Gastrocnemius medialis (tissue), 4 donors: ENCODE data around the gene PLA2G2D. TPM values are rescaled to one million over a fixed set of nuclear protein-coding genes. Genes with fewer than 3 reads are reported as not detected.

Experiments used
- ATAC-seq, 2 donors: fragments of 150-250 bp; one replicate each; pipeline ENCODE4 v1.9.1; 2016
- DNase-seq, 2 donors: peaks; one replicate each; pipeline ENCODE4 v3.0.0-alpha.2; 2019
- H3K27ac ChIP-seq, 4 donors: fragments of 200-600 bp; sonication (generic); 1 replicate in 1 of 4; 2 replicates in 3 of 4; pipeline ENCODE4 v1.5.1; 2016 to 2018; ENCODE audit warnings: mild to moderate bottlenecking in 2 of 4, moderate library complexity in 1 of 4
- H3K27me3 ChIP-seq, 3 donors: fragments of 200-600 bp; sonication (generic) in 2 of 3; 1 replicate in 1 of 3; 2 replicates in 2 of 3; pipeline versions ENCODE4 v1.5.1 to v1.6.0; 2016 to 2019; ENCODE audit warnings: mild to moderate bottlenecking in 1 of 3, moderate library complexity in 1 of 3
- H3K36me3 ChIP-seq, 2 donors: fragments of 200-600 bp; sonication (generic) in 1 of 2; one replicate each; pipeline ENCODE4 v1.5.1; 2017 to 2018
- H3K4me1 ChIP-seq, 2 donors: fragments of 200-600 bp; sonication (generic) in 1 of 2; one replicate each; pipeline ENCODE4 v1.5.1; 2016 to 2017; ENCODE audit warnings: mild to moderate bottlenecking in 2 of 2
- H3K4me3 ChIP-seq, 4 donors: fragments of 200-600 bp; sonication (generic) in 3 of 4; 1 replicate in 1 of 4; 2 replicates in 3 of 4; pipeline ENCODE4 v1.5.1; 2016 to 2019; ENCODE audit warnings: mild to moderate bottlenecking in 2 of 4
- H3K9me3 ChIP-seq, 3 donors: fragments of 200-600 bp; sonication (generic) in 2 of 3; 1 replicate in 1 of 3; 2 replicates in 2 of 3; pipeline ENCODE4 v1.5.1; 2016 to 2019
- POLR2A ChIP-seq, 2 donors: fragments of 450-650 bp; IDR thresholded peaks; one replicate each; pipeline ENCODE4 v1.6.1; 2017; ENCODE audit warnings: antibody characterized with exemption in 2 of 2, mild to moderate bottlenecking in 2 of 2, moderate library complexity in 2 of 2
- in situ Hi-C, 4 donors: fragments of 200-750 bp; cut with MboI; loops; one replicate each; pipeline versions ENCODE4 v1.15.0 to v1.8.0; 2017; ENCODE audit warnings: low sequenced_read_pairs in 4 of 4
- intact Hi-C: fragments of 100-400 bp; cut with DNase I; formaldehyde crosslinking; loops from one replicate; pipeline ENCODE4 v1.15.1; 2023; ENCODE audit warnings: low total_unique reads
- total RNA-seq, 4 donors: library from RNA; depleted of rRNA; stranded (reverse); fragments of >200 nt; gene quantifications; one replicate each; pipeline versions ENCODE4 v1.1.0 to v1.2.3, GENCODE V29; 2016
- TF ChIP-seq, protein P1 (sequence below), 5 experiments: fragments of 450-650 bp in 3 of 5; fragments of 200-600 bp in 2 of 5; sonication (generic) in 2 of 5; IDR thresholded peaks in 4 of 5; conservative IDR thresholded peaks in 1 of 5; 1 replicate in 4 of 5; 2 replicates in 1 of 5; pipeline ENCODE4 v1.5.1; 2016 to 2019; ENCODE audit warnings: antibody characterized with exemption in 5 of 5, mild to moderate bottlenecking in 3 of 5, moderate library complexity in 3 of 5

The PLA2G2D gene
- total RNA-seq, 4 donors from 2014 or later: not detected

GRCh38 chr1:20115479-20115878 lies 3.9 kb downstream of the PLA2G2D start:
- Histone ChIP-seq H3K36me3 (no peaks in the 10 kb centered on the region), H3K27ac (no peak overlapping the region), H3K9me3 (no peaks in the 10 kb centered on the region), H3K4me3 (no peak overlapping the region), H3K4me1 (no peaks in the 10 kb centered on the region), H3K27me3 (peaks cover 0 to 6% (median 0%) of the 10 kb centered on the region in 3 donors)
- intact Hi-C loops (no loop called here), in situ Hi-C loops (no loop called here)
- DNase-seq: no peak
- no peak for TF ChIP-seq POLR2A (IDR thresholded peaks at IDR 0.05)
- TF ChIP-seq, protein P1, sequence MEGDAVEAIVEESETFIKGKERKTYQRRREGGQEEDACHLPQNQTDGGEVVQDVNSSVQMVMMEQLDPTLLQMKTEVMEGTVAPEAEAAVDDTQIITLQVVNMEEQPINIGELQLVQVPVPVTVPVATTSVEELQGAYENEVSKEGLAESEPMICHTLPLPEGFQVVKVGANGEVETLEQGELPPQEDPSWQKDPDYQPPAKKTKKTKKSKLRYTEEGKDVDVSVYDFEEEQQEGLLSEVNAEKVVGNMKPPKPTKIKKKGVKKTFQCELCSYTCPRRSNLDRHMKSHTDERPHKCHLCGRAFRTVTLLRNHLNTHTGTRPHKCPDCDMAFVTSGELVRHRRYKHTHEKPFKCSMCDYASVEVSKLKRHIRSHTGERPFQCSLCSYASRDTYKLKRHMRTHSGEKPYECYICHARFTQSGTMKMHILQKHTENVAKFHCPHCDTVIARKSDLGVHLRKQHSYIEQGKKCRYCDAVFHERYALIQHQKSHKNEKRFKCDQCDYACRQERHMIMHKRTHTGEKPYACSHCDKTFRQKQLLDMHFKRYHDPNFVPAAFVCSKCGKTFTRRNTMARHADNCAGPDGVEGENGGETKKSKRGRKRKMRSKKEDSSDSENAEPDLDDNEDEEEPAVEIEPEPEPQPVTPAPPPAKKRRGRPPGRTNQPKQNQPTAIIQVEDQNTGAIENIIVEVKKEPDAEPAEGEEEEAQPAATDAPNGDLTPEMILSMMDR (IDR thresholded peaks at IDR 0.05 in 4 of 5, conservative IDR thresholded peaks at IDR 0.05 in 1 of 5): no peak
- no peak for ATAC-seq

DNA sequence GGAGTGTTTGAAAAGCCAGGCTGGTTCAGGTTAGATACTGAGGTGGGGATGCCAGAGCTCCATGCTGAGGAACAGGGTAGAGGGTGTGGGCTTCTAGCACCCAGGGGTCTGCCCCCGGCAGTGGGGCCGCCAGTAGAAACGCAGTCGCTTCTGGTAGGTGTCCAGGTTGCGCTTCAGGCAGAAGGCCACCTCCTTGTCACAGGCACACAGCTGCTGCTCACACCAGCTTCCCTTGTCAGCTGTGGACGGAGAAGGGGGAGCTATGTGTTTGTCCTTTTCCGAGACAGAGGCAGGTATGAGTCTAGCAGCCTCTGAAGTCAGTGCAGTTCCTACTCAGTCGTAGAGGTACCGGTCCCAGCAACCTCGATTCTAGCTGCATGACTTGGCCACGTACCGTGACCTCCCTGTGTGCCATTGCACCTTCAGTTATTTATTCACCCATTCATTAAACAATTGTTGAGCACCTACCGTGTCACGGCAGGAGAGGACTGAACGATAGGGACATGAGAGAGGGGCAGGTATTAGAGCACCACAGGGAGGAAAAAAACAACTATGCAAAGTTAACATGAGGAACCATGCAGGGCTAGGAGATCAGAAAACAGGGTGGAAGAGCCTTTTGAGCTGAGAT lies 5.2 kb downstream of the PLA2G2D start:
- H3K9me3 ChIP-seq: no peaks in the 10 kb centered on the region
- DNase-seq: no peak
- no peaks in the 10 kb centered on the region for H3K36me3 ChIP-seq
- intact Hi-C loops: no loop called here
- in situ Hi-C loops: no loop called here
- no peak overlapping the region for H3K4me3 ChIP-seq
- H3K27ac ChIP-seq: no peak overlapping the region
- ATAC-seq: no peak
- peaks cover 0 to 6% (median 0%) of the 10 kb centered on the region in 3 donors for H3K27me3 ChIP-seq
- no peaks in the 10 kb centered on the region for H3K4me1 ChIP-seq
- TF ChIP-seq POLR2A (IDR thresholded peaks at IDR 0.05): no peak
- TF ChIP-seq, protein P1 (IDR thresholded peaks at IDR 0.05 in 4 of 5, conservative IDR thresholded peaks at IDR 0.05 in 1 of 5): no peak

- no peak for ATAC-seq
- in situ Hi-C loops (no loop called here), intact Hi-C loops (no loop called here)
- Histone ChIP-seq H3K4me3 (no peak overlapping the region), H3K9me3 (no peaks in the 10 kb centered on the region), H3K27ac (no peak overlapping the region), H3K36me3 (no peaks in the 10 kb centered on the region), H3K4me1 (no peaks in the 10 kb centered on the region), H3K27me3 (peaks cover 0 to 6% (median 0%) of the 10 kb centered on the region in 3 donors)
- DNase-seq: no peak
- TF ChIP-seq POLR2A (IDR thresholded peaks at IDR 0.05): no peak
- TF ChIP-seq, protein P1 (IDR thresholded peaks at IDR 0.05 in 4 of 5, conservative IDR thresholded peaks at IDR 0.05 in 1 of 5): no peak
Observed at GRCh38 chr1:20112279-20113000, 6.9 kb downstream of the PLA2G2D start.

- Histone ChIP-seq H3K9me3 (no peaks in the 10 kb centered on the region), H3K4me3 (no peak overlapping the region), H3K4me1 (no peaks in the 10 kb centered on the region), H3K27me3 (peaks cover 0 to 6% (median 0%) of the 10 kb centered on the region in 3 donors), H3K27ac (no peak overlapping the region), H3K36me3 (no peaks in the 10 kb centered on the region)
- in situ Hi-C loops: no loop called here
- ATAC-seq (no peak), DNase-seq (no peak)
- intact Hi-C loops: no loop called here
- TF ChIP-seq POLR2A (IDR thresholded peaks at IDR 0.05): no peak
- TF ChIP-seq, protein P1 (IDR thresholded peaks at IDR 0.05 in 4 of 5, conservative IDR thresholded peaks at IDR 0.05 in 1 of 5): no peak
Observed at GRCh38 chr1:20111452-20111851, 7.9 kb downstream of the PLA2G2D start.
